GM10248 (cell line): ENCODE data around the gene RHOBTB3.

ENCODE experiments used
- CTCF ChIA-PET: fragments of 300-600 bp; sonication (Branson Sonifier 250); formaldehyde crosslinking; extraction: SDS; loops from one replicate; lab custom pipeline; 2021; ENCODE audit warnings: antibody characterized with exemption; lab: Yijun Ruan, JAX
- POLR2A ChIA-PET: fragments of 350-650 bp; sonication (Branson Sonifier 250); formaldehyde crosslinking; extraction: SDS; loops from one replicate; lab custom pipeline; 2020; ENCODE audit warnings: antibody characterized with exemption; lab: Yijun Ruan, JAX
- DNase-seq: peaks from one replicate; pipeline ENCODE4 v3.0.0; 2012; ENCODE audit errors: extremely low spot score
- CTCF ChIP-seq: IDR thresholded peaks from 2 replicates; pipeline ENCODE4 v1.5.1; 2012; ENCODE audit warnings: mild to moderate bottlenecking, low read depth; ENCODE audit errors: extremely low read depth, missing control alignments, control extremely low read depth

RHOBTB3 gene

GRCh38 chr5:95815155-95815729, 84.1 kb downstream of the RHOBTB3 start:
- CTCF ChIA-PET, result interaction anchor here (1.0 to 2.4 kb wide), 3 partner anchors 13 to 45 kb away, joined by 3 to 10 read pairs (median 5); no protein-coding TSS in a partner anchor
- POLR2A ChIA-PET, result no interaction called here
- no peak for DNase-seq
- no peak for TF ChIP-seq CTCF

GRCh38 chr5:95816341-95816740, 85.2 kb downstream of the RHOBTB3 start:
- CTCF ChIA-PET, result interaction anchor here (0.8 to 2.4 kb wide), 5 partner anchors 9 to 46 kb away, joined by 3 to 10 read pairs (median 3); no protein-coding TSS in a partner anchor
- no peak for DNase-seq
- POLR2A ChIA-PET, result no interaction called here
- no peak for TF ChIP-seq CTCF

- no peak for TF ChIP-seq CTCF
- POLR2A ChIA-PET, result no interaction called here
- CTCF ChIA-PET, result interaction anchor here (1.3 to 3.1 kb wide), 4 partner anchors 18 to 35 kb away, joined by 3 to 10 read pairs (median 6); no protein-coding TSS in a partner anchor
- no peak for DNase-seq
Observed at GRCh38 chr5:95816776-95817175, 85.6 kb downstream of the RHOBTB3 start.

- POLR2A ChIA-PET, result no interaction called here
- no peak for TF ChIP-seq CTCF
- no peak for DNase-seq
- CTCF ChIA-PET, result interaction anchor here (1.3 to 8.3 kb wide), 4 partner anchors 10 to 29 kb away, joined by 3 to 68 read pairs (median 6); no protein-coding TSS in a partner anchor
Observed at GRCh38 chr5:95817430-95817829, 86.3 kb downstream of the RHOBTB3 start.

GRCh38 chr5:95818181-95819147, 87.3 kb downstream of the RHOBTB3 start:
- no peak for DNase-seq
- ChIA-PET CTCF (interaction anchor here (0.9 to 8.3 kb wide), 8 partner anchors 10 to 37 kb away, joined by 3 to 68 read pairs (median 6); no protein-coding TSS in a partner anchor), POLR2A (interaction anchor here (2.6 kb wide), 1 partner anchor 9 kb away, joined by 13 read pairs; no protein-coding TSS in a partner anchor)
- TF ChIP-seq CTCF, result no peak

GRCh38 chr5:95821110-95822021, 90.2 kb downstream of the RHOBTB3 start:
- POLR2A ChIA-PET, result interaction anchor here (1.0 kb wide), 1 partner anchor 11 kb away, joined by 4 read pairs; no protein-coding TSS in a partner anchor
- CTCF ChIA-PET, result interaction anchor here (0.7 to 8.3 kb wide), 19 partner anchors 8 to 137 kb away, joined by 3 to 68 read pairs (median 6); no protein-coding TSS in a partner anchor
- TF ChIP-seq CTCF, result no peak
- DNase-seq, result no peak
